Left lung (tissue), 10 donors: ENCODE data around the gene JPT1. TPM values are rescaled to one million over a fixed set of nuclear protein-coding genes. Genes with fewer than 3 reads are reported as not detected.

Source experiments
- ATAC-seq: fragments of 200-7000 bp; cut with Tn5 transposase; one replicate; pipeline ENCODE4 v1.9.1; 2020; ENCODE audit warnings: moderate library complexity
- DNase-seq, 4 donors: peaks; one replicate each; pipeline ENCODE4 v3.0.0-alpha.2; 2013 to 2020
- H3K27ac ChIP-seq, 2 donors: fragments of 200-600 bp; sonication (generic) in 1 of 2; one replicate each; pipeline versions ENCODE4 v1.5.0 to v1.8.0; 2020 to 2021
- H3K27me3 ChIP-seq, 2 donors: fragments of 200-600 bp; sonication (generic) in 1 of 2; one replicate each; pipeline versions ENCODE4 v1.5.0 to v1.8.0; 2020 to 2021
- H3K36me3 ChIP-seq, 2 donors: fragments of 200-600 bp; sonication (generic) in 1 of 2; one replicate each; pipeline versions ENCODE4 v1.5.0 to v1.8.0; 2020 to 2021
- H3K4me1 ChIP-seq, 2 donors: fragments of 200-600 bp; one replicate each; pipeline ENCODE4 v1.8.0; 2021
- H3K4me3 ChIP-seq, 2 donors: fragments of 200-600 bp; sonication (generic) in 1 of 2; one replicate each; pipeline versions ENCODE4 v1.5.0 to v1.8.0; 2020 to 2021; ENCODE audit warnings: mild to moderate bottlenecking in 1 of 2
- H3K9me3 ChIP-seq, 2 donors: fragments of 200-600 bp; sonication (generic) in 1 of 2; one replicate each; pipeline versions ENCODE4 v1.5.0 to v1.8.0; 2020 to 2021
- intact Hi-C, 2 donors: fragments of 100-400 bp; cut with DNase I; formaldehyde crosslinking; loops; one replicate each; pipeline versions ENCODE4 v1.11.2 to v1.14.2; 2022
- polyA plus RNA-seq, 6 donors: library from polyadenylated mRNA; unstranded; fragments of 120-200 nt; gene quantifications; one replicate each; pipeline ENCODE4 v1.2.1, GENCODE V29; 2013; ENCODE audit not compliant: insufficient read length in 6 of 6
- total RNA-seq, 2 donors: library from RNA; stranded (reverse); fragmentation: NEBNext Ultra II Directional; extraction: Animal tissue kit (Norgen Biotek cat#: 25700); gene quantifications; one replicate each; pipeline ENCODE4 v1.2.1, GENCODE V29; 2021
- TF ChIP-seq, protein P1 (sequence below), 2 donors: fragments of 200-600 bp; sonication (generic) in 1 of 2; IDR thresholded peaks; one replicate each; pipeline versions ENCODE4 v1.5.0 to v1.8.0; 2021; ENCODE audit warnings: antibody characterized with exemption in 2 of 2
- donor health status: DM: no; HTN: yes; CAD: no.
- donor health status: DM: no; HTN: no; CAD: no.

Gene JPT1
- total and polyA plus RNA-seq, 8 donors: 65.0 to 115 (median 87.9) TPM

DNA sequence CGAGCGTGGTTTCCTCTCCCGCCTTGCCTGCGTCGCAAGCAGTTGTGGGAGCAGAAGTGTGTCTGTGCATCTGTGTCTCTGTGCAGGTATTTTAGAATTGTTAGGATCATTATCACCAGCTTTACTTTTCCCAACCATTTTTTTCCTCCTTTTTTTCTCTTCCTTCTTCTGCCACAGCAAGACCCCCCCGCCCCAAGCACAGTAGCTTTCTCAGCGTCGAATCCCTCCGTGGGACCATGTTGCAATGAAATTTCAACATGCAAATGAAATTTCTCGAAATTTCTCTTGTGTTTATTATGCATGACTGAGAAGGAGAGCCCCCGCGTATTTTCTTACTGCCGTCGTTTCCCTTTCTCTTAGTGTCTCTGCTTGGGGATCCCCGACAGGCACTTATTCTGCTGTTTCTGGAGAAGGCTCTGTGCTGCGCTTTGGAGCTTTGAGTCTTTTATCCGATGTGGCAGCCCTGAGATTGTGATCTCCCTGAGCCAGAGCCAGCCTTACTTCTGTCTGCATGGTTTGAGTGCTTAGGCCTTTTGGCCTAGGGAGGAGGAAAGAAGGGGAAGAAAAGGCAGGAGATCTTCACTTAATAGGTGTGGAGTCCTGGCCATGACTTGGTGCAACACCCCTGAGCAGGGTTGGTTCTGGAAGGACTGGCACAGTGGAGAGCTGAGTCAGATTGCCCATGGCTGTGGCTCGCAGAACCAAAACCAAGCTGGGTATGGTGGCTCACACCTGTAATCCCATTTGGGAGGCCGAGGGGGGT is 39.6 kb downstream of the JPT1 start:
- DNase-seq (no peak), ATAC-seq (no peak)
- peaks cover 17 to 61% of the 10 kb centered on the region in 2 donors for H3K4me1 ChIP-seq
- peaks cover 0 to 22% of the 10 kb centered on the region in 2 donors for H3K36me3 ChIP-seq
- H3K27ac ChIP-seq: peak overlapping the region; percentile 88 to 91
- peak overlapping the region; percentile 36 to 50 for H3K4me3 ChIP-seq
- H3K27me3 ChIP-seq: no peaks in the 10 kb centered on the region
- intact Hi-C loops: loop anchor here in 1 of 2 donors (10.0 kb wide), 2 partner anchors 60 to 90 kb away; partner anchors contain the start of gene NUP85
- no peaks in the 10 kb centered on the region for H3K9me3 ChIP-seq
- TF ChIP-seq, protein P1, sequence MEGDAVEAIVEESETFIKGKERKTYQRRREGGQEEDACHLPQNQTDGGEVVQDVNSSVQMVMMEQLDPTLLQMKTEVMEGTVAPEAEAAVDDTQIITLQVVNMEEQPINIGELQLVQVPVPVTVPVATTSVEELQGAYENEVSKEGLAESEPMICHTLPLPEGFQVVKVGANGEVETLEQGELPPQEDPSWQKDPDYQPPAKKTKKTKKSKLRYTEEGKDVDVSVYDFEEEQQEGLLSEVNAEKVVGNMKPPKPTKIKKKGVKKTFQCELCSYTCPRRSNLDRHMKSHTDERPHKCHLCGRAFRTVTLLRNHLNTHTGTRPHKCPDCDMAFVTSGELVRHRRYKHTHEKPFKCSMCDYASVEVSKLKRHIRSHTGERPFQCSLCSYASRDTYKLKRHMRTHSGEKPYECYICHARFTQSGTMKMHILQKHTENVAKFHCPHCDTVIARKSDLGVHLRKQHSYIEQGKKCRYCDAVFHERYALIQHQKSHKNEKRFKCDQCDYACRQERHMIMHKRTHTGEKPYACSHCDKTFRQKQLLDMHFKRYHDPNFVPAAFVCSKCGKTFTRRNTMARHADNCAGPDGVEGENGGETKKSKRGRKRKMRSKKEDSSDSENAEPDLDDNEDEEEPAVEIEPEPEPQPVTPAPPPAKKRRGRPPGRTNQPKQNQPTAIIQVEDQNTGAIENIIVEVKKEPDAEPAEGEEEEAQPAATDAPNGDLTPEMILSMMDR (IDR thresholded peaks at IDR 0.05): no peak

- TF ChIP-seq, protein P1 (IDR thresholded peaks at IDR 0.05): peak; percentile 88 to 98
- ATAC-seq: peak; percentile 82
- H3K9me3 ChIP-seq: no peaks in the 10 kb centered on the region
- H3K4me3 ChIP-seq: peak overlapping the region; percentile 36 to 50
- DNase-seq: peak; percentile 87 to 96 (median 92)
- H3K27ac ChIP-seq: peak overlapping the region; percentile 88 to 91
- H3K4me1 ChIP-seq: peaks cover 20 to 67% of the 10 kb centered on the region in 2 donors
- intact Hi-C loops: loop anchor here in 1 of 2 donors (10.0 kb wide), 2 partner anchors 61 to 91 kb away; partner anchors contain the start of gene NUP85
- H3K36me3 ChIP-seq: peaks cover 0 to 21% of the 10 kb centered on the region in 2 donors
- H3K27me3 ChIP-seq: no peaks in the 10 kb centered on the region
Observed at GRCh38 chr17:75113798-75114551, 40.3 kb downstream of the JPT1 start.

DNA sequence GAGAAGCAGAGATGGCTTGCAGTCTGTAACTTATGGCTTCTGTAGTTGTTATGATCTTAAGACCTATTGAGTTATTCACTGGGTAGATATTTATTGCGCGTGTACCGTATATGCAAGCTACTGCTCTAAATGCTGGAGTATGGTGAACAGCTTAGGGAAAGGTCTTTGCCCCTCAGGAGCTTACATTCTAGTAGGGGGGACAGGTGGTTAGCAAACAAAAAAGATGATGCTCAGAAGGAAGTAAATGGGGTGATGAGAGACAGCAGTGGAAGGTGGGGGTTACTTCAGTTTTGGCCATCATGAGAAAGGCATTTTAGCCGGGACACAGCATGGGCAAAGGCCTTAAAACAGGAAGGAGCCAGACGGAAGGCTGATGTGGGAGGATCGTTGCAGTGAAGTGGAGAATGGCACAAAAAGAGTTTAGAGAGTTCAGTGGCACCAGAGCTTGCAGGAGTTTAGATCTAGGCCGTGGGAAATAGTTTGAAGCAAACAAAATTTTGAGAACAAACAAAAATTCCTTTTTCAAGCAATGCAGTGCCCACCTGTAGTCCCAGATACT is 42.5 kb downstream of the JPT1 start:
- Histone ChIP-seq H3K4me1 (peaks cover 22 to 71% of the 10 kb centered on the region in 2 donors), H3K27ac (peak overlapping the region in 1 of 2 donors; percentile 28), H3K9me3 (no peaks in the 10 kb centered on the region), H3K36me3 (peaks cover 0 to 14% of the 10 kb centered on the region in 2 donors), H3K27me3 (no peaks in the 10 kb centered on the region), H3K4me3 (peak overlapping the region in 1 of 2 donors; percentile 81)
- intact Hi-C loops: loop anchor here in 1 of 2 donors (10.0 kb wide), 2 partner anchors 63 to 93 kb away; partner anchors contain the start of gene NUP85
- TF ChIP-seq, protein P1 (IDR thresholded peaks at IDR 0.05): no peak
- ATAC-seq: no peak
- DNase-seq: no peak

- Histone ChIP-seq H3K27me3 (no peaks in the 10 kb centered on the region), H3K4me1 (peaks cover 22 to 66% of the 10 kb centered on the region in 2 donors), H3K27ac (peak overlapping the region; percentile 69 to 84), H3K9me3 (no peaks in the 10 kb centered on the region), H3K4me3 (peak overlapping the region; percentile 81 to 87), H3K36me3 (peaks cover 0 to 5% of the 10 kb centered on the region in 2 donors)
- intact Hi-C loops: loop anchor here in 1 of 2 donors (10.0 kb wide), 2 partner anchors 64 to 94 kb away; partner anchors contain the start of gene NUP85
- peak; percentile 2 for ATAC-seq
- DNase-seq: no peak
- TF ChIP-seq, protein P1 (IDR thresholded peaks at IDR 0.05): no peak
Observed at GRCh38 chr17:75110234-75110937, 43.9 kb downstream of the JPT1 start.
